HCT116 (cell line): ENCODE results near the gene CNN2. TPM values are rescaled to one million over a fixed set of nuclear protein-coding genes. Genes with fewer than 3 reads are reported as not detected.

ENCODE experiments used
- ATAC-seq: fragments of 200-7000 bp; cut with Tn5 transposase; 2 replicates; pipeline ENCODE4 v1.9.1; 2020; ENCODE audit warnings: mild to moderate bottlenecking, moderate library complexity
- BruUV-seq: library from RNA; stranded (reverse); fragments of 400-500 nt; replicated peaks from 2 replicates; lab custom pipeline; 2021; lab: Mats Ljungman, UMichigan
- CTCF ChIA-PET: fragments of 300-600 bp; sonication (Branson Sonifier 250); formaldehyde crosslinking; loops from one replicate; lab custom pipeline; 2021; ENCODE audit warnings: antibody characterized with exemption; lab: Charles Lee
- POLR2A ChIA-PET: fragments of 300-600, 350-600 bp; sonication (Branson Sonifier 250); formaldehyde crosslinking; loops from one replicate; lab custom pipeline; 2021; ENCODE audit warnings: antibody characterized with exemption; lab: Charles Lee
- RAD21 ChIA-PET, 2 experiments: fragments of 300-600 bp; sonication (Branson Sonifier 250); formaldehyde crosslinking; loops; one replicate each; lab custom pipeline; 2023; ENCODE audit warnings: low total read pairs in 2 of 2; ENCODE audit not compliant: uncharacterized antibody in 2 of 2, unreplicated experiment in 2 of 2, low non-redundant PET in 1 of 2; lab: Charles Lee
- DNase-seq: peaks from one replicate; pipeline ENCODE4 v3.0.0-alpha.2; 2010; ENCODE audit warnings: low read depth, low spot score
- H2AFZ ChIP-seq: fragments of 200-600 bp; shearing (Covaris generic), sonication (generic); 2 replicates; pipeline ENCODE4 v1.6.1; 2017; ENCODE audit warnings: low read depth, mixed run types, mixed read lengths, antibody characterized with exemption, low read length; ENCODE audit not compliant: poor library complexity, severe bottlenecking
- H3K27ac ChIP-seq: 2 replicates; pipeline ENCODE4 v1.5.1; 2012; ENCODE audit warnings: low read depth, low read length
- H3K27me3 ChIP-seq: fragments of 200-600 bp; sonication (generic); 2 replicates; pipeline ENCODE4 v1.6.1; 2016; ENCODE audit warnings: mixed run types, low read length, mixed read lengths; ENCODE audit not compliant: insufficient read depth
- H3K36me3 ChIP-seq, 2 experiments: fragments of 200-500 bp in 1 of 2; fragments of 200-600 bp in 1 of 2; sonication (Bioruptor generic) in 1 of 2; sonication (generic) in 1 of 2; 2 replicates each; pipeline versions ENCODE4 v1.5.1 to v1.6.1; 2014 to 2016; ENCODE audit warnings: low read length in 2 of 2, inconsistent platforms in 1 of 2, mixed read lengths in 1 of 2, mixed run types in 1 of 2; ENCODE audit not compliant: insufficient read depth in 2 of 2, control insufficient read depth in 1 of 2
- H3K4me1 ChIP-seq, 2 experiments: fragments of 200-600 bp in 1 of 2; sonication (generic) in 1 of 2; 2 replicates each; pipeline versions ENCODE4 v1.5.1 to v1.6.1; 2012 to 2017; ENCODE audit warnings: low read length in 2 of 2, inconsistent platforms in 1 of 2, mild to moderate bottlenecking in 1 of 2, mixed read lengths in 1 of 2, mixed run types in 1 of 2, moderate library complexity in 1 of 2; ENCODE audit not compliant: insufficient read depth in 2 of 2, control insufficient read depth in 1 of 2
- H3K4me2 ChIP-seq: fragments of 200-600 bp; sonication (generic); 2 replicates; pipeline ENCODE4 v1.6.1; 2017; ENCODE audit warnings: mixed run types, low read length, mixed read lengths
- H3K4me3 ChIP-seq, 2 experiments: fragments of 200-600 bp in 1 of 2; sonication (generic) in 1 of 2; replicated peaks in 1 of 2; 2 replicates each; pipeline ENCODE4 v1.5.1; 2011 to 2016; ENCODE audit warnings: low read length in 2 of 2, control low read depth in 1 of 2, low read depth in 1 of 2, mild to moderate bottlenecking in 1 of 2, mixed read lengths in 1 of 2, mixed run types in 1 of 2
- H3K79me2 ChIP-seq: fragments of 200-600 bp; sonication (generic); 2 replicates; pipeline ENCODE4 v1.6.1; 2017; ENCODE audit warnings: mild to moderate bottlenecking, mixed run types, low read length, moderate library complexity, mixed read lengths; ENCODE audit not compliant: insufficient read depth
- H3K9ac ChIP-seq: fragments of 200-600 bp; sonication (generic); 2 replicates; pipeline ENCODE4 v1.6.1; 2016; ENCODE audit warnings: low read length, mixed read lengths
- H3K9me2 ChIP-seq: fragments of 200-600 bp; sonication (generic), shearing (Covaris generic); 2 replicates; pipeline ENCODE4 v1.6.1; 2017; ENCODE audit warnings: mixed run types, mild to moderate bottlenecking, moderate library complexity; ENCODE audit not compliant: insufficient read depth
- H3K9me3 ChIP-seq, 2 experiments: fragments of 200-500 bp in 1 of 2; fragments of 200-600 bp in 1 of 2; sonication (Bioruptor generic) in 1 of 2; sonication (generic) in 1 of 2; 2 replicates each; pipeline ENCODE4 v1.6.1; 2014 to 2017; ENCODE audit warnings: low read length in 2 of 2, mixed read lengths in 2 of 2, inconsistent platforms in 1 of 2, low read depth in 1 of 2, mild to moderate bottlenecking in 1 of 2, mixed run types in 1 of 2, moderate library complexity in 1 of 2; ENCODE audit not compliant: control insufficient read depth in 1 of 2, insufficient read depth in 1 of 2
- H4K20me1 ChIP-seq: fragments of 200-600 bp; sonication (generic), shearing (Covaris generic); 2 replicates; pipeline ENCODE4 v1.6.1; 2017; ENCODE audit warnings: mixed run types, mild to moderate bottlenecking, moderate library complexity; ENCODE audit not compliant: insufficient read depth
- CBX3 ChIP-seq: IDR thresholded peaks from 2 replicates; pipeline ENCODE4 v1.6.1; 2012; ENCODE audit warnings: low read depth
- CEBPB ChIP-seq: IDR thresholded peaks from 2 replicates; pipeline ENCODE4 v1.6.1; 2012; ENCODE audit warnings: low read depth
- EGR1 ChIP-seq: IDR thresholded peaks from 2 replicates; pipeline ENCODE4 v1.6.1; 2012; ENCODE audit warnings: low read depth
- EZH2 ChIP-seq: fragments of 200-600 bp; sonication (generic); IDR thresholded peaks from 2 replicates; pipeline ENCODE4 v1.6.1; 2017; ENCODE audit warnings: antibody characterized with exemption, mixed run types
- EZH2phosphoT487 ChIP-seq: fragments of 200-600 bp; IDR thresholded peaks from 2 replicates; pipeline ENCODE4 v1.6.1; 2018; ENCODE audit warnings: antibody characterized with exemption, borderline replicate concordance
- FOSL1 ChIP-seq: IDR thresholded peaks from 2 replicates; pipeline ENCODE4 v1.6.1; 2012; ENCODE audit warnings: low read depth
- POLR2AphosphoS5 ChIP-seq: IDR thresholded peaks from 2 replicates; pipeline ENCODE4 v1.6.1; 2011; ENCODE audit warnings: mild to moderate bottlenecking, low read depth, low read length, moderate library complexity
- SIN3A ChIP-seq: IDR thresholded peaks from 2 replicates; pipeline ENCODE4 v1.6.1; 2012; ENCODE audit warnings: low read depth
- SP1 ChIP-seq: IDR thresholded peaks from 2 replicates; pipeline ENCODE4 v1.6.1; 2012; ENCODE audit warnings: low read depth
- SRF ChIP-seq: IDR thresholded peaks from 2 replicates; pipeline ENCODE4 v1.6.1; 2012; ENCODE audit warnings: low read depth
- TCF7L2 ChIP-seq: IDR thresholded peaks from 2 replicates; pipeline ENCODE4 v1.7.0; 2011; ENCODE audit warnings: borderline replicate concordance, inconsistent platforms; ENCODE audit not compliant: insufficient read depth, insufficient read length; ENCODE audit errors: extremely low read depth
- YY1 ChIP-seq: IDR thresholded peaks from 2 replicates; pipeline ENCODE4 v1.6.1; 2011; ENCODE audit warnings: low read length, low read depth, moderate library complexity, mild to moderate bottlenecking; ENCODE audit not compliant: insufficient replicate concordance; ENCODE audit errors: extremely low read depth
- ZFX ChIP-seq: fragments of 450-650 bp; IDR thresholded peaks from 2 replicates; pipeline ENCODE4 v1.6.1; 2017
- ZNF274 ChIP-seq: fragments of 200-500 bp; sonication (Bioruptor generic); IDR thresholded peaks from 2 replicates; pipeline ENCODE4 v1.6.1; 2014; ENCODE audit warnings: mild to moderate bottlenecking, low read depth, low read length, inconsistent platforms
- intact Hi-C: fragments of 100-400 bp; cut with micrococcal nuclease; formaldehyde crosslinking; loops from 2 replicates; pipeline ENCODE4 v1.10.0; 2022
- total RNA-seq: library from RNA; stranded (reverse); gene quantifications from one replicate; pipeline ENCODE4 v1.2.1, GENCODE V29; 2021; ENCODE audit not compliant: unreplicated experiment
- TF ChIP-seq, protein P1 (sequence below): IDR thresholded peaks from 2 replicates; pipeline ENCODE4 v1.6.1; 2012
- TF ChIP-seq, protein P2 (sequence below), 3 experiments: fragments of 200-600 bp in 1 of 3; sonication (generic) in 1 of 3; IDR thresholded peaks in 2 of 3; conservative IDR thresholded peaks in 1 of 3; 2 replicates each; pipeline ENCODE4 v1.5.1; 2012 to 2017; ENCODE audit warnings: low read depth in 2 of 3, low read length in 2 of 3, antibody characterized with exemption in 1 of 3, borderline replicate concordance in 1 of 3, control low read depth in 1 of 3, mild to moderate bottlenecking in 1 of 3, mixed read lengths in 1 of 3, mixed run types in 1 of 3, moderate library complexity in 1 of 3; ENCODE audit not compliant: insufficient read depth in 1 of 3

Gene CNN2
- total RNA-seq, 1 experiment from 2014 or later, result 212 TPM

DNA sequence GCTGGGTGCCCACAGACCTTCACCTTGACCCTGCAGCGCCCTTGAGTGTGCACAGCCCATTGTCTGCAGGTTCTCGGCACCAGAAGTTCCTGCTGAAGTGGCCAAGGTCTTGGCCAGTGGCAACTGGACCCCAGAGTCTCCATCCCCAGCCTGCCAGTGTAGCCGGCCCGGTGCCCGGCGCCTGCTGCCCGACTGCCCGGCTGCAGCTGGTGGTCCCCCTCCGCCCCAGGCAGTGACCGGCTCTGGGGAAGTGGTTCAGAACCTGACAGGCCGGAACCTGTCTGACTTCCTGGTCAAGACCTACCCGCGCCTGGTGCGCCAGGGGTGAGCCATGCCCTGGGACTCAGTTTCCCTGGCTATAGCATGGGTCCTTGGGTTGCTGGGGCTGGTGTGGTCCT is 28.6 kb downstream of the CNN2 start:
- H3K4me2 ChIP-seq, result no peak overlapping the region
- no peak for TF ChIP-seq ZNF274
- TF ChIP-seq, protein P1, sequence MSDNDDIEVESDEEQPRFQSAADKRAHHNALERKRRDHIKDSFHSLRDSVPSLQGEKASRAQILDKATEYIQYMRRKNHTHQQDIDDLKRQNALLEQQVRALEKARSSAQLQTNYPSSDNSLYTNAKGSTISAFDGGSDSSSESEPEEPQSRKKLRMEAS, result no peak
- no peak for TF ChIP-seq POLR2AphosphoS5
- no peak for TF ChIP-seq CEBPB
- H3K79me2 ChIP-seq, result no peaks in the 10 kb centered on the region
- BruUV-seq, result no TSS peak
- DNase-seq (no peak), ATAC-seq (no peak)
- ChIA-PET CTCF (interaction anchor here (1.3 kb wide), 1 partner anchor 11 kb away, joined by 3 read pairs; no protein-coding TSS in a partner anchor), RAD21 (no interaction called here), POLR2A (interaction anchor here (1.6 kb wide), 1 partner anchor 9 kb away, joined by 4 read pairs; no protein-coding TSS in a partner anchor)
- no peak overlapping the region for H3K27ac ChIP-seq
- H3K36me3 ChIP-seq, result peaks cover 2 to 4% of the 10 kb centered on the region in 2 experiments; a peak in 3 of 4 replicates
- no peaks in the 10 kb centered on the region for H4K20me1 ChIP-seq
- H3K4me3 ChIP-seq, result no peak overlapping the region
- no peak overlapping the region for H3K9ac ChIP-seq
- H3K9me2 ChIP-seq, result no peaks in the 10 kb centered on the region
- H3K9me3 ChIP-seq, result no peaks in the 10 kb centered on the region
- intact Hi-C loops, result no loop called here
- H3K27me3 ChIP-seq, result no peaks in the 10 kb centered on the region
- peaks cover 0 to 13% of the 10 kb centered on the region in 2 experiments; a peak in 3 of 4 replicates for H3K4me1 ChIP-seq
- H2AFZ ChIP-seq, result no peak overlapping the region

DNA sequence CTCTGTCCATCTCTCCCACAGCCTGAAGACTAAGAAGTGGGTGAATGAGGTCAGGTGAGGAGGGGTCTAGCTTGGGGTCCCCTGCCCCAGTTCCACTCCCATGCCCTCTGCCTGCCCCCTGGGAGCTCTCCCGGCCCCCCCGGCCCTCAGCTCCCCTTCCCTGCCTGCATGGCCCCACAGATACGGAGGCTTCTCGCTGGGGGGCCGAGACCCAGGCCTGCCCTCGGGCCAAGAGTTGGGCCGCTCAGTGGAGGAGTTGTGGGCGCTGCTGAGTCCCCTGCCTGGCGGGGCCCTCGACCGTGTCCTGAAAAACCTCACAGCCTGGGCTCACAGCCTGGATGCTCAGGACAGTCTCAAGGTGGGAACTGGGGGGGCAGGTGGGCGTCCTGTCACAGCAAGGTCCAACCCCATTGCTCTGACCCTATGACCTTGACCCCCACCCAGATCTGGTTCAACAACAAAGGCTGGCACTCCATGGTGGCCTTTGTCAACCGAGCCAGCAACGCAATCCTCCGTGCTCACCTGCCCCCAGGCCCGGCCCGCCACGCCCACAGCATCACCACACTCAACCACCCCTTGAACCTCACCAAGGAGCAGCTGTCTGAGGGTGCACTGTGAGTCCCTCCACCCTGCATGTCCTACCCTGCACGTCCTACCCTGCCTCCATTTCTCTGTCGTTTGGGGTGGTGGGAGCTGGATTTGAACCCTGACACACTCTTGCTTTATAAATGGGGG is 29.6 kb downstream of the CNN2 start:
- DNase-seq (no peak), ATAC-seq (no peak)
- Histone ChIP-seq H3K4me2 (no peak overlapping the region), H3K9me3 (no peaks in the 10 kb centered on the region), H4K20me1 (no peaks in the 10 kb centered on the region), H3K79me2 (no peaks in the 10 kb centered on the region), H2AFZ (no peak overlapping the region), H3K9me2 (no peaks in the 10 kb centered on the region), H3K9ac (no peak overlapping the region), H3K4me3 (no peak overlapping the region), H3K4me1 (peaks cover 0 to 13% of the 10 kb centered on the region in 2 experiments; a peak in 3 of 4 replicates), H3K27ac (no peak overlapping the region), H3K36me3 (peaks cover 2 to 4% of the 10 kb centered on the region in 2 experiments; a peak in 3 of 4 replicates), H3K27me3 (no peaks in the 10 kb centered on the region)
- CTCF ChIA-PET, result no interaction called here
- intact Hi-C loops, result no loop called here
- BruUV-seq, result no TSS peak
- POLR2A ChIA-PET, result interaction anchor here (1.6 kb wide), 1 partner anchor 8 kb away, joined by 4 read pairs; no protein-coding TSS in a partner anchor
- RAD21 ChIA-PET, result no interaction called here
- TF ChIP-seq FOSL1 (no peak), ZFX (no peak), SRF (no peak), CBX3 (no peak), EZH2phosphoT487 (no peak), SIN3A (no peak), YY1 (no peak), EGR1 (no peak), SP1 (no peak), CEBPB (no peak), ZNF274 (no peak), EZH2 (no peak), POLR2AphosphoS5 (no peak), TCF7L2 (no peak)
- TF ChIP-seq, protein P1, result no peak
- TF ChIP-seq, protein P2, sequence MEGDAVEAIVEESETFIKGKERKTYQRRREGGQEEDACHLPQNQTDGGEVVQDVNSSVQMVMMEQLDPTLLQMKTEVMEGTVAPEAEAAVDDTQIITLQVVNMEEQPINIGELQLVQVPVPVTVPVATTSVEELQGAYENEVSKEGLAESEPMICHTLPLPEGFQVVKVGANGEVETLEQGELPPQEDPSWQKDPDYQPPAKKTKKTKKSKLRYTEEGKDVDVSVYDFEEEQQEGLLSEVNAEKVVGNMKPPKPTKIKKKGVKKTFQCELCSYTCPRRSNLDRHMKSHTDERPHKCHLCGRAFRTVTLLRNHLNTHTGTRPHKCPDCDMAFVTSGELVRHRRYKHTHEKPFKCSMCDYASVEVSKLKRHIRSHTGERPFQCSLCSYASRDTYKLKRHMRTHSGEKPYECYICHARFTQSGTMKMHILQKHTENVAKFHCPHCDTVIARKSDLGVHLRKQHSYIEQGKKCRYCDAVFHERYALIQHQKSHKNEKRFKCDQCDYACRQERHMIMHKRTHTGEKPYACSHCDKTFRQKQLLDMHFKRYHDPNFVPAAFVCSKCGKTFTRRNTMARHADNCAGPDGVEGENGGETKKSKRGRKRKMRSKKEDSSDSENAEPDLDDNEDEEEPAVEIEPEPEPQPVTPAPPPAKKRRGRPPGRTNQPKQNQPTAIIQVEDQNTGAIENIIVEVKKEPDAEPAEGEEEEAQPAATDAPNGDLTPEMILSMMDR (IDR thresholded peaks at IDR 0.05 in 2 of 3, conservative IDR thresholded peaks at IDR 0.05 in 1 of 3; ENCODE audit: borderline replicate concordance in 1 of 3, insufficient read depth in 1 of 3, low read depth in 2 of 3, low read length in 2 of 3), result no peak
